ENCODE measurements around the gene KRTAP4-16. TPM values are rescaled to one million over a fixed set of nuclear protein-coding genes. Genes with fewer than 3 reads are reported as not detected.
"Not testable (repeated sequence)": the region's sequence is repeated elsewhere in the genome, so short reads cannot be mapped to it uniquely, and the experiment has no call there.

KRTAP4-16 gene
- total and polyA plus RNA-seq, 7 experiments from 2014 or later, result not detected

- Histone ChIP-seq H3K27ac (ENCODE audit: low read depth, low read length) (no peak overlapping the region), H3K36me3 (ENCODE audit: control insufficient read depth in 2 of 3, insufficient read depth in 3 of 3, low read length in 3 of 3) (no peaks in the 10 kb centered on the region), H3K4me1 (ENCODE audit: control insufficient read depth in 2 of 2, insufficient read depth in 2 of 2, low read length in 2 of 2) (no peaks in the 10 kb centered on the region), H3K9me3 (ENCODE audit: control insufficient read depth in 2 of 3, low read length in 3 of 3) (peaks cover 0 to 8% (median 0%) of the 10 kb centered on the region in 3 experiments), H3K4me3 (ENCODE audit: low read length) (no peak overlapping the region), H3K27me3 (ENCODE audit: control insufficient read depth in 2 of 2, insufficient read depth in 2 of 2, low read length in 2 of 2) (no peaks in the 10 kb centered on the region)
- POLR2A ChIA-PET, result no interaction called here
- ATAC-seq, result no peak
- Mint-ChIP-seq H3K27ac (no peak overlapping the region), H3K9me3 (peaks cover 9 to 44% (median 21%) of the 10 kb centered on the region in 11 donors), H3K4me3 (no peak overlapping the region), H3K4me1 (peaks cover 0 to 8% (median 4%) of the 10 kb centered on the region in 7 donors), H3K36me3 (peaks cover 0 to 26% (median 16%) of the 10 kb centered on the region in 5 donors), H3K27me3 (peaks cover 0 to 8% (median 0%) of the 10 kb centered on the region in 5 donors)
- intact Hi-C loops (cut with micrococcal nuclease), result no loop called here
- CTCF ChIA-PET, result no interaction called here
- no peak for DNase-seq
Measured at GRCh38 chr17:41145261-41145660, 43.3 kb upstream of the KRTAP4-16 start.

GRCh38 chr17:41144846-41145245 lies 42.8 kb upstream of the KRTAP4-16 start:
- POLR2A ChIA-PET, result no interaction called here
- intact Hi-C loops (cut with micrococcal nuclease), result no loop called here
- ATAC-seq, result no peak

GRCh38 chr17:41141361-41141760 lies 39.4 kb upstream of the KRTAP4-16 start:
- peaks cover 13 to 61% (median 29%) of the 10 kb centered on the region in 11 donors for H3K9me3 Mint-ChIP-seq
- CTCF ChIA-PET, result interaction anchor here (0.6 kb wide), 1 partner anchor 410 kb away, joined by 3 read pairs; no protein-coding TSS in a partner anchor
- H3K27me3 ChIP-seq (ENCODE audit: control insufficient read depth in 2 of 2, insufficient read depth in 2 of 2, low read length in 2 of 2), result no peaks in the 10 kb centered on the region

More at GRCh38 chr17:41144846-41145245, 42.8 kb upstream of the KRTAP4-16 start:
- peaks cover 0 to 11% (median 0%) of the 10 kb centered on the region in 3 experiments for H3K9me3 ChIP-seq (ENCODE audit: control insufficient read depth in 2 of 3, low read length in 3 of 3)
- Mint-ChIP-seq H3K27ac (no peak overlapping the region), H3K27me3 (peaks cover 0 to 8% (median 0%) of the 10 kb centered on the region in 5 donors), H3K9me3 (peaks cover 9 to 47% (median 21%) of the 10 kb centered on the region in 11 donors), H3K4me3 (no peak overlapping the region), H3K4me1 (peaks cover 0 to 8% (median 4%) of the 10 kb centered on the region in 7 donors), H3K36me3 (peaks cover 0 to 27% (median 16%) of the 10 kb centered on the region in 5 donors)
- no peak overlapping the region for H3K4me3 ChIP-seq (ENCODE audit: low read length)
- CTCF ChIA-PET, result no interaction called here
- no peaks in the 10 kb centered on the region for H3K36me3 ChIP-seq (ENCODE audit: control insufficient read depth in 2 of 3, insufficient read depth in 3 of 3, low read length in 3 of 3)
- no peaks in the 10 kb centered on the region for H3K27me3 ChIP-seq (ENCODE audit: control insufficient read depth in 2 of 2, insufficient read depth in 2 of 2, low read length in 2 of 2)
- no peaks in the 10 kb centered on the region for H3K4me1 ChIP-seq (ENCODE audit: control insufficient read depth in 2 of 2, insufficient read depth in 2 of 2, low read length in 2 of 2)
- no peak overlapping the region for H3K27ac ChIP-seq (ENCODE audit: low read depth, low read length)
- DNase-seq, result no peak

GRCh38 chr17:41140360-41141131 lies 38.5 kb upstream of the KRTAP4-16 start, which contains the start of gene KRTAP4-6:
TSS of gene KRTAP4-6 (minus strand) at chr17:41140544. CDS start at chr17:41140487, 57 bp downstream.
- H3K4me1 ChIP-seq (ENCODE audit: control insufficient read depth in 2 of 2, insufficient read depth in 2 of 2, low read length in 2 of 2), result no peaks in the 10 kb centered on the region
- no peak within 1 kb of the TSS for H3K4me3 ChIP-seq (ENCODE audit: low read length)
- intact Hi-C loops (cut with micrococcal nuclease), result no loop called here
- H3K27me3 ChIP-seq (ENCODE audit: control insufficient read depth in 2 of 2, insufficient read depth in 2 of 2, low read length in 2 of 2), result no peaks in the 10 kb centered on the region
- Mint-ChIP-seq H3K9me3 (peaks cover 13 to 61% (median 29%) of the 10 kb centered on the region in 11 donors), H3K4me1 (peaks cover 0 to 9% (median 1%) of the 10 kb centered on the region in 7 donors), H3K36me3 (peaks cover 2 to 43% (median 28%) of the 10 kb centered on the region in 5 donors), H3K4me3 (no peak within 1 kb of the TSS), H3K27me3 (peaks cover 0 to 5% (median 4%) of the 10 kb centered on the region in 5 donors), H3K27ac (peak within 1 kb of the TSS in 1 of 9 donors; percentile 12)
- no peak for DNase-seq
- H3K9me3 ChIP-seq (ENCODE audit: control insufficient read depth in 2 of 3, low read length in 3 of 3), result peaks cover 0 to 11% (median 0%) of the 10 kb centered on the region in 3 experiments
- POLR2A ChIA-PET, result interaction anchor here (0.5 kb wide), 1 partner anchor 1613 kb away, joined by 3 read pairs; no protein-coding TSS in a partner anchor
- ATAC-seq, result no peak
- CTCF ChIA-PET, result interaction anchor here (0.6 kb wide), 1 partner anchor 411 kb away, joined by 3 read pairs; no protein-coding TSS in a partner anchor
- no peaks in the 10 kb centered on the region for H3K36me3 ChIP-seq (ENCODE audit: control insufficient read depth in 2 of 3, insufficient read depth in 3 of 3, low read length in 3 of 3)
- H3K27ac ChIP-seq (ENCODE audit: low read depth, low read length), result no peak within 1 kb of the TSS

More at GRCh38 chr17:41141361-41141760, 39.4 kb upstream of the KRTAP4-16 start:
- peaks cover 0 to 11% (median 0%) of the 10 kb centered on the region in 3 experiments for H3K9me3 ChIP-seq (ENCODE audit: control insufficient read depth in 2 of 3, low read length in 3 of 3)
- POLR2A ChIA-PET, result no interaction called here
- no peaks in the 10 kb centered on the region for H3K36me3 ChIP-seq (ENCODE audit: control insufficient read depth in 2 of 3, insufficient read depth in 3 of 3, low read length in 3 of 3)
- intact Hi-C loops (cut with micrococcal nuclease), result no loop called here
- H3K4me1 Mint-ChIP-seq, result peaks cover 0 to 6% (median 2%) of the 10 kb centered on the region in 7 donors
- no peak overlapping the region for H3K27ac Mint-ChIP-seq
- DNase-seq (no peak), ATAC-seq (no peak)
- H3K4me3 Mint-ChIP-seq, result no peak overlapping the region
- peaks cover 0 to 5% (median 4%) of the 10 kb centered on the region in 5 donors for H3K27me3 Mint-ChIP-seq
- H3K27ac ChIP-seq (ENCODE audit: low read depth, low read length), result no peak overlapping the region
- H3K4me1 ChIP-seq (ENCODE audit: control insufficient read depth in 2 of 2, insufficient read depth in 2 of 2, low read length in 2 of 2), result no peaks in the 10 kb centered on the region
- H3K4me3 ChIP-seq (ENCODE audit: low read length), result no peak overlapping the region
- peaks cover 2 to 43% (median 28%) of the 10 kb centered on the region in 5 donors for H3K36me3 Mint-ChIP-seq

GRCh38 chr17:41139865-41140264 lies 37.9 kb upstream of the KRTAP4-16 start:
- POLR2A ChIA-PET; ATAC-seq; H3K4me3 Mint-ChIP-seq; H3K4me1 ChIP-seq (ENCODE audit: control insufficient read depth in 2 of 2, insufficient read depth in 2 of 2, low read length in 2 of 2); H3K36me3 ChIP-seq (ENCODE audit: control insufficient read depth in 2 of 3, insufficient read depth in 3 of 3, low read length in 3 of 3); intact Hi-C loops (cut with micrococcal nuclease); H3K27ac ChIP-seq (ENCODE audit: low read depth, low read length); DNase-seq; H3K27me3 Mint-ChIP-seq; H3K4me3 ChIP-seq (ENCODE audit: low read length); CTCF ChIA-PET; H3K27me3 ChIP-seq (ENCODE audit: control insufficient read depth in 2 of 2, insufficient read depth in 2 of 2, low read length in 2 of 2): not testable (repeated sequence)
- H3K36me3 Mint-ChIP-seq, result peaks cover 2 to 43% (median 28%) of the 10 kb centered on the region in 5 donors
- peaks cover 0 to 10% (median 1%) of the 10 kb centered on the region in 7 donors for H3K4me1 Mint-ChIP-seq
- peak overlapping the region in 1 of 9 donors; percentile 12 for H3K27ac Mint-ChIP-seq
- peaks cover 0 to 11% (median 0%) of the 10 kb centered on the region in 3 experiments for H3K9me3 ChIP-seq (ENCODE audit: control insufficient read depth in 2 of 3, low read length in 3 of 3)
- peaks cover 13 to 56% (median 29%) of the 10 kb centered on the region in 11 donors for H3K9me3 Mint-ChIP-seq

GRCh38 chr17:41133880-41134735 lies 32.1 kb upstream of the KRTAP4-16 start:
- H3K27me3 ChIP-seq (ENCODE audit: control insufficient read depth in 2 of 2, insufficient read depth in 2 of 2, low read length in 2 of 2), result peaks cover 0 to 3% of the 10 kb centered on the region in 2 donors
- H3K27ac ChIP-seq (ENCODE audit: low read depth, low read length), result peak overlapping the region; percentile 53
- Mint-ChIP-seq H3K4me3 (peak overlapping the region in 7 of 10 donors; percentile 45 to 81 (median 55)), H3K27me3 (no peaks in the 10 kb centered on the region), H3K27ac (peak overlapping the region in 7 of 9 donors; percentile 59 to 94 (median 72)), H3K4me1 (peaks cover 0 to 68% (median 33%) of the 10 kb centered on the region in 7 donors), H3K36me3 (peaks cover 0 to 14% (median 8%) of the 10 kb centered on the region in 5 donors), H3K9me3 (peaks cover 0 to 19% (median 6%) of the 10 kb centered on the region in 11 donors)
- H3K4me1 ChIP-seq (ENCODE audit: control insufficient read depth in 2 of 2, insufficient read depth in 2 of 2, low read length in 2 of 2), result peaks cover 0 to 12% of the 10 kb centered on the region in 2 donors
- ATAC-seq (peak; percentile 46), DNase-seq (peak in 4 of 9 donors; percentile 11 to 60 (median 42))
- CTCF ChIA-PET, result no interaction called here
- intact Hi-C loops (cut with micrococcal nuclease), result no loop called here
- H3K9me3 ChIP-seq (ENCODE audit: control insufficient read depth in 2 of 3, low read length in 3 of 3), result no peaks in the 10 kb centered on the region
- H3K4me3 ChIP-seq (ENCODE audit: low read length), result no peak overlapping the region
- H3K36me3 ChIP-seq (ENCODE audit: control insufficient read depth in 2 of 3, insufficient read depth in 3 of 3, low read length in 3 of 3), result no peaks in the 10 kb centered on the region
- POLR2A ChIA-PET, result interaction anchor here (0.6 to 1.3 kb wide), 2 partner anchors 9 to 197 kb away, joined by 3 read pairs; no protein-coding TSS in a partner anchor

Measured in naive thymus-derived CD4-positive, alpha-beta T cell (primary cell).